ENCODE measurements around the gene IFNL2.
"Not testable (repeated sequence)": the region's sequence is repeated elsewhere in the genome, so short reads cannot be mapped to it uniquely, and the experiment has no call there.

Gene IFNL2

DNA sequence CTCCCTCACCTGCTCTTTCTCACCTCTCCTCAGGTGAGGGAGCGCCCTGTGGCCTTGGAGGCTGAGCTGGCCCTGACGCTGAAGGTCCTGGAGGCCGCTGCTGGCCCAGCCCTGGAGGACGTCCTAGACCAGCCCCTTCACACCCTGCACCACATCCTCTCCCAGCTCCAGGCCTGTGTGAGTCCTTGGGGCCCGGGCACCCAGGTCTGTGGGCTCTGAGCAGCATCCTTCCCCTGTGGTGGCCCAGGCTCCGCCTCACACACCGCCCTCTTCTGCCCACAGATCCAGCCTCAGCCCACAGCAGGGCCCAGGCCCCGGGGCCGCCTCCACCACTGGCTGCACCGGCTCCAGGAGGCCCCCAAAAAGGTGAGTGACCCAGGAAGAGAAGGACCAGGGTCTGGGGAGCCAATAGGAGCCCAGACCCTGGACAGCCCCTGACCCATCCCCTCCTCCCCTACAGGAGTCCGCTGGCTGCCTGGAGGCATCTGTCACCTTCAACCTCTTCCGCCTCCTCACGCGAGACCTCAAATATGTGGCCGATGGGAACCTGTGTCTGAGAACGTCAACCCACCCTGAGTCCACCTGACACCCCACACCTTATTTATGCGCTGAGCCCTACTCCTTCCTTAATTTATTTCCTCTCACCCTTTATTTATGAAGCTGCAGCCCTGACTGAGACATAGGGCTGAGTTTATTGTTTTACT, 29.9 kb downstream of the IFNL2 start:
- DNase-seq (ENCODE audit: low read depth), result peak; percentile 25

DNA sequence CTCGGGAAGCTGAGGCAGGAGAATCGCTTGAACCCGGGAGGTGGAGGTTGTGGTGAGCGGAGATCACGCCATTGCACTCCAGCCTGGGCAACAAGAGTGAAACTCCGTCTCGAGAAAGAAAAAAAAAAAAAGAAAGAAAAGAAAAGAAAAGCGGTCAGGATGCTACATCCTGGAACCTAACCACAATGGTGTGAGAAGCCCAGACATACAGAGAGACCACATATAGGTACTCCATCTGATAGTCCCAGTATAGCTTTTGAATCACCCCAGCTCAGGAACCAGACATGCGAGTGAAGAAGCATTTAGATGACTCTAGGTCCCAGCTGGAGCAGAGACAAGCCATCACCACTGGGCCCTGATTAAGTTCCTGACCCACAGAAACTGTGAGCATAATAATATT, 31.2 kb downstream of the IFNL2 start:
- DNase-seq (ENCODE audit: low read depth), result no peak

DNA sequence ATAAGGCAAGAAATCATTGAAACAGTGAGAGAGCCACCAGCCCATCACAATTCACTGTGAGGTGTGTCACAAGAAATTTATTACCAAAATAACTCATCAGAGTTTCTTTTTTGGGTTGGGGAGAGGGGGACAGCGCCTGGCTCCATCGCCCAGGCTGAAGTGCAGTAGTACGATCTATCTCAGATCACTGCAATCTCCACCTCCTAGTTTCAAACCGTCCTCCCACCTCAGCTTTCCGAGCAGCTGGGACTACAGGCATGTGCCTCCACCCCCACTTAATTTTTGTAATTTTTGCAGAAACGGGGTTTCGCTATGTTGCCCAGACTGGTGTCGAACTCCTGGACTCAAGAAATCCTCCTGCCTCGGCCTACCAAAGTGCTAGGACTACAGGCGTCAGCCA, 31.6 kb downstream of the IFNL2 start:
- no peak for DNase-seq (ENCODE audit: low read depth)

DNA sequence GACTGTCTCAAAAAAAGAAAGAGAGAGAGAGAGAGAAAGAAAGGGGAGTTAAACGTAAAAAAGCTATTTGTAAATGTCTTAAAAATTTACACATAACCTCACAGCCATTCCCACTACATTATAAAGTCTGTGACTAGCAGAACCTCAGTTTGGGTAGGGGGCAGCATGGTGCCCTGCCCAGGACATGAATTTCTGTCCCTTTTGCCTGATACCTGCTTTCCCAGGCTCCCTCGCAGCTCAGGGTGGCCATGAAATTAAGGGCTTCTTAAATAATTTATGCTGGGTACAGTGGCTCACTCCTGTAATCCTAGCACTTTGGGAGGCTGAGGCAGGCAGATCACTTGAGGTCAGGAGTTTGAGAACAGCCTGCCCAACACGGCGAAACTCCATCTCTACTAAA, 32.8 kb downstream of the IFNL2 start:
- DNase-seq (ENCODE audit: low read depth), result no peak

DNA sequence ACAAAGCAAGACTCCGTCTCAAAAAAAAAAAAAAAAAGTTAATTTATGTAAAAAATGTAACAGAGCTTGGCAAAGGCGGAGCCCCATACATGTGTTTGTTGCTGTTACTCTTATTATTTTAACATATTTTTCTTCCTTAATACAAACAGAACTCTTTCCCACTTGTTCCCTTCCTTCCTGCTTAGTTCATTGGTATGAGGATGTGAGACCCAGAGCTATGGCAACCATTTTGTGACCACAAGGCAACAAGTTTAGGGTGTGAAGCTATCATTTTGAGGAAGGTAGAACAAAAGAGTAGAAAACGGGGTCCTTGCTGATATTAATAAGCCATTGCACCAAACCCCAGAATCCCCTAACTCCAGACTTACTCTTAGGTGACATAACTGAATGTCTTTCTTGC, 33.4 kb downstream of the IFNL2 start:
- no peak for DNase-seq (ENCODE audit: low read depth)

DNA sequence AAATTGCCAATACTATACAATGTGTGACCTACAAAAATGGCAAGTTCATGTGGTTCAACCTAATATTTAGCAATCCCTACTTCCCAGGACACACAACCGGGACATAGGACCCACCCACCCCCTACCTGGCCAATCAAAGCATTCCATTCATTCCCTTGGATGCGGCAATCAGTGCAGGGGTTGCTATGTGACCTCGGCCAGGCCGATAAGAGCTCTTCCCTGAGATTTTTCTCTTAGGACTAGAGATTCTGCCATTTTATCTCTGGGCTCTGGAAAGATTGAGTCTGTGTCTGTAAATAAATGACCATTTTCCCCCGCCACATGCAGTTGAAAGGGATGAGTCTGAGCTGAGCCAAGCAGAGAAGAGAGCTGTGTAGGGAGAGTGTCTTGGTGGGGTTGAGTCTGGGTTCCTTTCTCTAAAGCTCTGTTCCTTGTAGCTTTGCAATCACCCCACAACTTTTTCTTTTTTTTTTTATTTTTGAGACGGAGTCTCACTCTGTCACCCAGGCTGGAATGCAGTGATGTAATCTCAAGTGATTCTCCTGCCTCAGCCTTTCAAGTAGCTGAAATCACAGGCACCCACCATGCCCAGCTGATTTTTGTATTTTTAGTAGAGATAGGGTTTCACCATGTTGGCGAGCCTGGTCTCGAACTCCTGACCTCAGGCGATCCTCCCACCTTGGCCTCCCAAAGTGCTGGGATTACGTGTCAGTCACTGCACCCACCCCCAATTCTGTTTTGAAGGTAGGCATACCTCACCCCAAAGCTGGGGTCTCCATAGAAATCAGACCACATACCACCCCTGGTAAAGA, 35.4 kb downstream of the IFNL2 start:
- DNase-seq (ENCODE audit: low read depth), result no peak

DNA sequence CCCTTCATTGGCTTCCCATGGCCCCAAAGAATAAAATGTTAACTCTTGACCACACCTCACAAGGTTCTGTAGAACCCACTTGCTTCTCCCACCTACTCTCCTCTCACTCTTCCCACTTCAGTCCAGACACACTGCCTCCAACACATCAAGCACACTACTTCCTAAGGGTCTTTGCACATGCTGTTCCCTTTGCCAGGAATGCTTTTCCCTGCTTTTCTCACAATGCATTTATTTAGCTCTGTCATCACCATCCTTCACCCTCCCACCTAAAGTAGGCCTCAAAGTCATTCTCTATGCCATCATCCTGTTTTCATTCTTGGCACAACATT, 36.0 kb downstream of the IFNL2 start:
- no peak for DNase-seq (ENCODE audit: low read depth)

DNA sequence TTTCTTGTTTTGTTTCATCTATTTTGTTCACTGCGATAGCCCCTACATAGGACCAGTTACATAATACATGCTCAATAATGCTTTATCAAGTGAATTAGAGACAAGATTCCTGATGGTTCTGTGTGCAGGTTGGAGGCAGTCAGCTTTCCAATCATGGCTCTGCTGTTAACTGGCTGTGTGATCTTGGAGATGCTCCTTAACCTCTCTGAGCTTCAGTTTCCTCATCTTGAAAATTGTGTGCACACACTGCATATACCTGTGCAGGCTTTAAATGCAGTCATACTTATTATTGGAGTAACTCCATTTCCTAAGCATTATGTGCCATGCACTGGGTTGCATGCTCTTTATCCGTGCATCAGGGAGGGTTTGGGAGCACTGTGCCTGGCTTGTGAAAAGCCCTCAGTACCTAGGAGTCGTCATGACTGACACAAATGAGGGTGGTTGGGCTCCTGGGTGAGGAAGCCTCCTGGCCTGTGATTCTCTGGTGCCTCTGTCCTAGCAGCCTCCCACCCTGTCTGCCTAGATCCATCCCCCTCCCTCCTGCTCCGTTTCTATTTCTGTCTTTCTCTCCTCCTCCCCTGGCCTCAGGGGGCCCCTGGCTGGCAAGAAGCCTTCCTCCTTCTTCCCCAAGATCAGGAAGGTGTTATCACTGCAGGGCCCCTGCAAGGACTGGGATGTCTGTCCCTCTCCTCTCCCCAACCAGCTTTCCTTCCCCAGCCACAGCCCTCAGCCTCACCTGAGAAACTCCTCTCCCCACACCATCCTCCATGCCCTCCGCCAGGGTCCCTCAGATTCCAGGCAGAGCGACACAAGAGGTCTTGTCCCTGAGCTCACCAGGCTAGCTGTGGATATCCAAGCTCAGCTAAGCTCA, 36.7 kb downstream of the IFNL2 start:
- no peak for DNase-seq (ENCODE audit: low read depth)

DNA sequence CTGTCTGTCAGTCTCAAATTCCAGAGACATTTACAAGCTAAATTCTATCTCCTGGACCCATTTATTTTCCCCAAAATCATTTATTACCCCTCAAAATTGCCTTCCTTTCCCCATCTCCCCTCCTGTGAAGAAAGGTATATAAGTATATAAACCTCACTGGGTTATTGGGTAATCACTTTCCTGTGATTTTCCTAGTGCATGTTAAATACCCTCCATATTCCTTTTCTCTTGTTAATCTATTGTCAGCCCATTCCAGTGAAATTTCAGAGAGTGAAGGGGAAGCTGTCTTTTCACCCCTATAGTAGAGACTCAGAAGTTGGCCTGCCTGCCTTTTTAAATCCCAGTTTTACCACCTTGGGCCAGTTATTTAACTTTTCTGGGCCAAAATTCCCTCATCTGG, 37.9 kb downstream of the IFNL2 start:
- DNase-seq (ENCODE audit: low read depth), result no peak

DNA sequence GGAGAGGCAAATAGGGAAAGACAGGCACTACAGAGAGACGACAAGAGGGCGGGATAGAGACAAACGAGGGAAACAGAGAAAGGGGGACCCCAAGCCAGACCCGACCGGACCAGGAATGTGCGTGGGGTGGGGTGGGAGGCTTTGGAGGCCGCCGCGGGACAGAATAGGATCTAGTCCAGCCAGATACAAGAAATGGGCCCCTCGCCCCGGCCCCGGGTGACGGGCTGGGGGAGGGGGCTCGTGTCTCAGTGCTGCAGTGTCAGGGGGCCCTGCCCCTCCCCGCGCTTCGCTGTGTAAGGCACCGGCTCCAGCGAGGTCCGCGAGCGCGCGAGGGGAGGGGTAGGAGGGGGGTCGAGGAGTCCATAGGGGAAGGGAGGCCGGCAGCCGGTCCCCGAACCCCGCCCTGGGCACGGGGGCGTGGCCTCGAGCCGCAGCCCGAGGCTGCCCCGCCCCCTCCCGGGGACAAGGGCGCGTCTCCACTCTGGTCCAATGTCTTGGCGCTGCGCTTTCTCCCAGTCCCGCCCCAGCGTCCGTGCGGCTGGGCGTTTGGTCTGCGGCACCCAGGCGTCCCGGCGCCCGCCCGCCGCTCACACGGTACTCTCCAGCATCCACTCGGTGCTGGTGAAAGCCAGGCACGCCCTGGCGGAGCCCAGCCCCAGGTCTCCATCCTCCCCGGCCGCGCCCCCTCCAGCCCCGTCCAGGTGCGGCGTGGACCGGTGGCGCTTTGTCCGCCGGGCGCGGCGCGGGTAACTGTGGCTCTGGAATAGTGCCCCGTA, 39.0 kb downstream of the IFNL2 start:
- no peak for DNase-seq (ENCODE audit: low read depth)

DNA sequence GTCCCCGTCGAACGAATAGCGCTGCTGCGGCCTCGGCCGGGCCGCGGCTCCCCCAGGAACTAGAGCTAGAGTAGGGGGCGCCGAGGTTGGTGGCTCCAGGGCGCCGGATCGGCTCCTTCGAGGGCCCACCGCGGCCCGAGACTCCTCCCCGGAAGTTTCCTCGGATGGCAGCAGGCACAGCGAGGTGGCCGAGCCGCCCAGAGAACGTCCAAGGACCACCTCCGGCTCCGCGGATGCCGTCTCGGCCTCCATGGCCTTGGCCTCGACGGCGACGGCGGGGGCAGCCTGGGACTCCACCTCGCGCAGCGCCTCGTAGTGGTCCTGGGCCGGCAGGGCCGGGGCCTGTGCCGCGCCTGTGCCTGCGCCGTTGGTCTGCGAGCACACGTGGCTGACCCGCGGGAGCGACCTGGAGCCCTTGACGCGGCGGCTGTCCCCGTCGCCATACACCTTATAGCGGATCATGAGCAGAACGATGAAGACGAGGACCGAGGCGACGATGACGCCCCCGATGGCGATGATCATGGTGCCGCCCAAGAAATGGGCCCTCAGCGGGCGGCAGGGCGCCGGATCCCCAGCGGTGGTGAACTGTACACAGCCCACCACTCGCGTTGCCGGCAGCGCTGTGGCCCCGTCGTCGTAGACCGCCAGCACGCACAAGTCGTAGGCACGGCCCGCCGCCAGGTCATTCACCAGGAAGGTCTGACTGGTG, 39.8 kb downstream of the IFNL2 start:
- DNase-seq (ENCODE audit: low read depth), result no peak

DNA sequence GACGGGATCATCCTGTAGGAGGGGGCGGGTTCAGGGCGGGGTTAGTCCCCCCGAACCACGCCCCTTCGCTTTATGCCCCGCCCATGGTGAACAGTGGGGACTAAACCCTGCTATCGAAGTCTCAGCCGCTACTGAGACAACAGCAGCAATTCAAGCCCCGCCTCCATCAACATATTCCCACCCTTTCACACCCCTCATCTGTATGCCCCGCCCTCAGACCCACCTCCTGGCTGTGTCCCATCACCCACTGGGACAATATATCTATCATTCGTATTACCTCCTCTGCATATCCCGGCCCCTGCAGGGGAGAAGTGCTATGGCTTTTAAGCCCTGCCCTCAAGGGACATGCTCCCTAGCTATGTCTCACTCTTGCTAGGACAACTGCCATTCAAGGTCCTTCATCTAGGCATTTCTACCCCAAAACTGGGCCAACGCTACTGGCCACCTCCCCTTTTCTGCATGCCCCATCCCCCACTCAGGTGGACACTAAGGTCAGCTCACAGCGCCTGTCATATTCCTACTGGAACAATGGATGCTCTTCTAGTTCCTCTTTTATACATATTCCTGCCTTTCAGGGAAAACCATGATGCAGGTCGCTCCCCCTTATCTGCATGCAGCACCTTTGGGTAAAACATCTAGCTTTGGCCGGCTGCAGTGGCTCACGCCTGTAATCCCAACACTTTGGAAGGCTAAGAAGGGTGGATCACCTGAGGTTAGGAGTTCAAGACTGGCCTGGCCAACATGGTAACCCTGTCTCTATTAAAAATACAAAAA, 40.5 kb downstream of the IFNL2 start:
- no peak for DNase-seq (ENCODE audit: low read depth)

DNA sequence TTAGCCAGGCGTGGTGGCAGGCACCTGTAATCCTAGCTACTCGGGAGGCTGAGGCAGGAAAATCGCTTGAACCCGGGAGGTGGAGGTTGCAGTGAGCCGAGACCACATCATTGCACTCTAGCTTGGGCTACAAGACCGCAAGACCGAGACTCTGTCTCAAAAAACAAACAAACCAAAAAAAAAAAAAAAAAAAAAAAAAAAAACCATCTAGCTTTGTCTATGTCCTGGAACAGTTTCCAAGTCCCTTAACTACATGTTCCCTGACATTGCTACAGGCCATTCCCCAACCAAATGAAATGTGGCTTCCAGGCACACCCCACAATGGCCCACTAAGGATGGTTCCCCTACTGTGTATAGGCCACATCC, 41.1 kb downstream of the IFNL2 start:
- DNase-seq (ENCODE audit: low read depth), result not testable (repeated sequence)

DNA sequence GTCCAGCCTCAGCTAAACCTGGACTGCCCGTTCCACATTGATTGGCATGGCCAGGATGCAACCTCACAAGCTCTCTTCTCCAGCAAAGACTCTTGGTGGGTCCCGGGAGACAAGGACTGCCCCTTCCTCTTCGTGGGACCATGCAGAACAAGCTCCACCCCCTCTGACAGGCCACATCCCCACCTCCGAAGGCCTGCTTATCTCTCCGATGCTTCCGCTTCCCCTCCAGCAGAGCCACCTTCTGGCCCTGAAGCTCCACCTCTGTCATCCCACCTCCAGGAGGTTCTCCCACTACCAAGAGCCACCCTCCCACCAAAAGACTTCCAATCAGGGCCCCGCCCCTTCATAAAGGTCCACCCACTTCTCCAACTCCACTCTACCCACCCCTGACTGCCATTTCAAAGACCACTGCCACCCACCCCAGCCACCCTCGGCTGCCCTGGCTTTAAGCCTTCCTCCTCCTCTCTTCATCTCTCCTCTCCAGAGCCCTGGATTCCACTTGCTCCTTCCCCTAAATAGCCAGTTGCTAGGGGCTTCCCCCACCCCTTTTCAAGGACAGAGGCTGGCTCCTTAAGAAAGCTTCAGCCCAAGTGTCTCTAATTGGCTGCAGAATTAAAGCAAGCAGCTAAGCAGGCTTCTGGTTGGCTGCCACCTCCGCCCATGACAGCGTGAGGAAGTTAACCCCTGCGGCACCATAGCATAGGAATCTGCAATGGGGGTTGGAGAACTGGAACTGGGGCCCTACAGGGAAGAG, 42.5 kb downstream of the IFNL2 start:
- no peak for DNase-seq (ENCODE audit: low read depth)

DNA sequence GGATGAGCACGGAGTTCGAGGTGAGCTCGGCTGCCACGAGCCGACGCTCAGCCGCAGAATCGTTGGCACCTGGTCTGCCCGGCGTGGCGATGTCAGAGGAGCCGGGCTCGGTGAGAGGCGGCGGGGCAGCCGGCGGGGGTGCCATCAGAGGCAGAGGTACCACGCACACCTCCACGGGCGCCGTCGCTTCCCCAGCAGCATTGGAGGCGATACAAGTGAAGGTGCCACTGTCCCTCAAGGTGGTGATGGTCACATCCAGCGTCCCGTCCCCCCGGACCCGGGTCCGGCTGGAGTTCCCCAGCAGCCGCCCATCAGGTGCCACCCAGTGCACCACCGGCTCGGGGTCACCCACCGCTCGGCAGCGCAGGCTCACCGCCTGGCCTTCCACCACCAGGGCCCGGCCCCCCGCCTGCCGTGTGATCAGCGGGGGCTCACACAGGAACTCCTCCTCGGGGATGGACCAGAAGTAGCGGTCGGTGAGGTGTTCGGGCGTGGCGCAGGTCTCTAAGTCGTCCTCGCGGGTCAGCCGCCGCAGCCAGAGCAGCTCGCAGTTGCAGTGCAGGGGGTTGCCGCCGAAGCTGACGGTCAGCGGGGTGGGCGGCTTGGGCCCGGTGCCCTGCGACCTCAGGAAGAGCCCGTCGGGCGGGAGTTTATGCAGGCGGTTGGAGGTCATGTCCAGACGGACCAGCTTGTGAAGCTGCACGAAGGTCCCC, 46.0 kb downstream of the IFNL2 start:
- no peak for DNase-seq (ENCODE audit: low read depth)

DNA sequence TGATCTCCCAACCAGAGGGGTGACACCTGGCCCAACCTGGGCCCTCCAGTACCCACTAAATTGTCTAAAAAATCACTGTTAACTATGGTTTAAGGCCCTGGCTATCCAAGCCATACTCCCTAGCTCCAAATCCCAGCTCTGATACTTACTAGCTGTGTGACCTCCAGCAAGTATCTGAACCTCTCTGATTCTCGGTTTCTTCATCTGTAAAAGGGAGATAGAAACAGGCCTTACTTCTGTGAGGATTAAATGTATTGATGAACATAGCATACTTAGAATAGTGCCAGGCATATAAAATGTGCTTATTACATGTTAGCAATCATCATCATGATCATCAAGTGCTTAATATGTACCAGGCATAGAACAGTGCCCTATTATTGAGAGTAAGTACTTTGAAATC, 47.7 kb downstream of the IFNL2 start:
- no peak for DNase-seq (ENCODE audit: low read depth)

DNA sequence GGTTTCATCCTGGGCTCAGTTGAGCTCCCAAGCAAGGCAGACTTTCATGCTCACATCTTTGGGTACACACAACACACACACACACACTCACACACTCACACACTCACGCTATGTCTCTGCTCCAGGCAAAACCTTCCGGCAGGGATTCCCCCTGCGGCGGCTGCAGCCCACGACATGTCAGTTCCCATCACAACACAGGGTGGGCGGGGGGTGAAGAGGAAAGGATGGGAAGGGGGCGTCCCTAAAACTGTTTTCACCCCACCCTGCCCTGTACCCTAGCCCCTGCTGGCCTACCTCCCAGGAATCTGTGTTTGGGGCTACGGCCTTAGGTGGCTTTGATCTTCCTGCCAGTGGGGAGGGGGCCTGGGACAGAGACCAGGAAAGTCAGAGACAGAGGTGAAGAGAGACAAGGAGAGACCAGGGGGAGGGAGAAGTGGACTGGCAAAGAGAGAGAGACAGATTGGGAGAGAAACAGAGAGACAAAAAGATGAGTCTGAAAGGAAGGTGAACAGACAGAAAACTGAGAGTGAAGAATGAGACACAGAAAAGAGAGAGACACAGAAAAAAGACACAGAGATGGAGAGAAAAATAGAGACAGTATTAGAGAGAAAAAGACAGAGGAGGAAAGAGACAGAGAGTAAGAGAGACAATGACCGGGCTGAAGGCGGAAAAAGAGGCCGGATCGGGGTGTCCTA, 48.6 kb downstream of the IFNL2 start:
- DNase-seq (ENCODE audit: low read depth), result no peak

DNA sequence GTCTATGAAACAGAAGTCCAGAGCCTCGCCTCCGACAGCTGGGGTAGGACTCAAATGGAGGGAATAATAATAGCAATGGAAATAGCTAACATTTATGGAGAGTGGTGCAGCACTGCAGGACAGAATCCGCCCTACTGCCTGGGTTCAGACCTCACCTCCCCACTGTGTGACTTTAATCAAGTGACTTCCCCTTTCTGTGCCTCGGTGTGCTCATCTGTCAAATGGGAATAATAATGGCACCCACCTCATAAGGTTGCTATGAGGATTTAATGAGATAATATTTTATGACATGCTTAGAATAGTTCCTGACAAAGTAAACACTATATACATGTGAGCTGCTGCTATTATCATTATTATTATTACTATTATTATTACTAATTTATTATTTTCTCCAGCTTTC, 49.3 kb downstream of the IFNL2 start:
- no peak for DNase-seq (ENCODE audit: low read depth)

DNA sequence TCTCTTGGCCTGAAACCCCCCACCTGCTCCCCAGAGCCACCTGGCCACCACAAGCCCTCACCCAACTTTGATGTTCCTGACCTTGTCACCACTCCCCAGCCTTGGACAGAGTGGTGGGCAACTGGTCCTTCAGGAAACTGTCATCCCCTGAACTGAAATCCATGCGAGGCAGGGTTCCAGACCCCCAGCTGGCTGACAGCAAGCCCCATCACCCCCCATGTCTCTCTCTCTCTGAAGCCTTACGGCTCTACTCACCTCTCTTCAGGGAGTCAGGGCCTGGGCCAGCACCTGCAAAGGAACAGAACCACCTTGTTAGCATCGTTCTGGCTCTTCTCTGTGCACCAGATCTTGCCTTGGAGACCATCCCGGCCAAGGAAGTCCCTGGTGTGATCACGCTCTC, 49.9 kb downstream of the IFNL2 start:
- no peak for DNase-seq (ENCODE audit: low read depth)
